K562 treated with DMSO at 1 percent for 4 hours (cell line): Measurements from ENCODE around the gene MAGEB5. TPM values are rescaled to one million over a fixed set of nuclear protein-coding genes. Genes with fewer than 3 reads are reported as not detected.

ENCODE experiments used
- total RNA-seq: library from RNA; unstranded; fragments of 300-600 nt; gene quantifications from 2 replicates; pipeline ENCODE4 v1.2.3, GENCODE V29; 2022; ENCODE audit not compliant: insufficient read depth

The MAGEB5 gene, protein sequence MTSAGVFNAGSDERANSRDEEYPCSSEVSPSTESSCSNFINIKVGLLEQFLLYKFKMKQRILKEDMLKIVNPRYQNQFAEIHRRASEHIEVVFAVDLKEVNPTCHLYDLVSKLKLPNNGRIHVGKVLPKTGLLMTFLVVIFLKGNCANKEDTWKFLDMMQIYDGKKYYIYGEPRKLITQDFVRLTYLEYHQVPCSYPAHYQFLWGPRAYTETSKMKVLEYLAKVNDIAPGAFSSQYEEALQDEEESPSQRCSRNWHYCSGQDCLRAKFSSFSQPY
- total RNA-seq: not detected in 2 replicates

GRCh38 chrX:26215869-26216268 is at the start of gene MAGEB5:
Gene MAGEB5 (plus strand): TSS chrX:26216169. CDS start chrX:26217302, 1,133 bp downstream.

DNA sequence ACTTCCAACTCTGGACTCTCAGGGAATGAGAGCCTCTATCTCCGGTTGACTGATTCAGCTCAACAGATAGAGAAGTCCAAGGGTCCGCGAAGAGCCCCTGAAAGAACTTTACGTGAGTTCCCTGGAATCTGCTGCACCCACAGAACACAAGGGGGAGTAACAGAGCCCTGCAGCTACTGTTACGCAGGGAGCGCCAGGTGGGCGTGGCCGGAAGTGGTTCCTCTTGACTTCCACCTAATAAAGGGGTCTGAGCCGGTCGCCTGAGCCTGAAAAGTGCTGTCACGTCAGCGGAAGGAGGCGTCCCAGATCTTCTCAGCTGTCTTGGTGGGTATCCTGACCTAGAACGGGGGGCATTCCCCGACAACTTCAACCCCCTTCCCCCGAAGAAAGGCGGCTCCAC is 23.8 kb upstream of the MAGEB5 start, which contains the start of gene MAGEB6:
Gene MAGEB6 (plus strand): TSS at position 237 of the 400 bp plus-strand sequence. CDS start 1,407 bp downstream, outside the sequence.

Other genes with a start within 250 kb of the MAGEB5 start
- gene MAGEB18, start 77.8 kb upstream of the MAGEB5 start, total RNA-seq: not detected in 2 replicates
- not detected in 2 replicates for gene MAGEB6B, start 55.6 kb upstream of the MAGEB5 start, total RNA-seq
- gene MAGEB6, start 23.7 kb upstream of the MAGEB5 start, total RNA-seq: 0.33 and 0.68 TPM in 2 replicates